HG03280 (cell line): ENCODE results near the gene ITGB6.

Experiments used
- ATAC-seq: cut with Tn5 transposase; IDR thresholded peaks from one replicate; pipeline ENCODE4 v1.9.1; 2021; ENCODE audit warnings: mild to moderate bottlenecking, moderate library complexity; ENCODE audit not compliant: unreplicated experiment

ITGB6 gene

GRCh38 chr2:160057356-160057755, 142.7 kb downstream of the ITGB6 start:
- no peak for ATAC-seq

GRCh38 chr2:160055726-160056108, 144.4 kb downstream of the ITGB6 start:
- ATAC-seq, result no peak

GRCh38 chr2:160054984-160055725, 144.9 kb downstream of the ITGB6 start:
- ATAC-seq, result no peak

- no peak for ATAC-seq
Measured at GRCh38 chr2:160053946-160054345, 146.1 kb downstream of the ITGB6 start.

- no peak for ATAC-seq
Measured at GRCh38 chr2:160052531-160052930, 147.5 kb downstream of the ITGB6 start.

- ATAC-seq, result no peak
Measured at GRCh38 chr2:160051371-160051800, 148.7 kb downstream of the ITGB6 start.

GRCh38 chr2:160050147-160050546, 149.9 kb downstream of the ITGB6 start:
- no peak for ATAC-seq
